ENCODE measurements around the gene NHSL1.

The NHSL1 gene

DNA sequence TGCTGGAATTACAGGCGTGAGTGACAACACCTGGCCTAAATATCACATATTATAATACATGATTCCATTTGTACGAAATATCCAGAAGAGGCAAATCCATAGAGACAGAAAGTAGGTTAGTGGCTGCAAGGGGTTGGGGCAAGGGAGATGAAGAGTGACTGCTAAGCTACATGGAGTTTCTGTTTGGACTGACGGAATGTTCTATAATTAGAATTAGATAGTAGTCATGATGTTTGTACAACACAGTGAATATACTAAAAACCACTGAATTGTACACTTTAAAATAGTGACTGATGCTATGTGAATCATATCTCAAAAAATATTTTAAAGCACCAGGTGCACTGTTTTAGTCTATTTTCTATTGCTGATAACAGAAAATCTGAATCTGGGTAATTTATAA, 99.0 kb downstream of the NHSL1 start:
- DNase-seq, result no peak

DNA sequence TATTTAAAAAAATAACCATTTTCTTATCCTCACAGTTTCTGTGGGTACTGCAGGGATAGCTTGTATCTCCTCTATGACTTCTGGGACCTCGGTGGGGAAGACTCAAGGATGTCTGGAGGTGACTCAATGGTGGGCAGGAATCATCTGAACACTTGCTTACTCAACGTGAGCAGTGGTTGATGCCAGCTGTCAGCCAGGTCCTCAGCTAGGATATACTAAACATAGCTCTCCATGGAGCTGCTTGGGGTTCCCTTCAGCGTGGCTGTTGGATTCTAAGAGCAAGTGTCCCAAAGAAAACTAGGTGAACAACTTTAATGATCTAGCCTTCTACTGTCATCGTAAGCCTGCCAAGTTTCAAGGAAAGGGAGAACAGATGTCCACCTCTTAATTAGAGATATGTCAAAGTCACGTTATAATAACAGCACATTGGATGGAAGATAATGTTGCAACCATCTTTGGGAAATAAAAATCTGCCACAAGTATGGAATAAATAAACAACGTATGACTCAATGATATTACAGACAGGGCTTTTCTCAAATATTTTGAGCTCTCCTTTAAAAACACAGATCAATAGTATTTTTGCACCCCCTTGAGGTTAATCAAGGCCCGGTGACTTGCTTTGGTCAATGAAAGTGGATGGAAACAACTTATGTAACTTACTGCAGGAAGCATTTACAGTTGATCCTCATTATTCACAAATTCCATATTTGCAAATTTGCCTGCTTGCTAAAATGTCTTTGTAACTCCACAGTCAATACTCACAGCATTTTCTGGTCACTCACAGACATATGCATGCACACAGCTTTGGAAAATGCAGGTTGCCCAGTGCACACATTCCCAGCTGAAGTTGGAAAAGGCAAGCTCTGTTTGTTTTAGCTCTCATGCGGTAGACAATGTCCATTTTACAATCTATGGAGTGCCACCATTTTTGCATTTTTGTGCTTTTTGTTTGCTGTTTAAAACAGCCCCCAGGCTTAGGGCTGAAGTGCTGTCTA, 101.9 kb downstream of the NHSL1 start:
- DNase-seq, result no peak

DNA sequence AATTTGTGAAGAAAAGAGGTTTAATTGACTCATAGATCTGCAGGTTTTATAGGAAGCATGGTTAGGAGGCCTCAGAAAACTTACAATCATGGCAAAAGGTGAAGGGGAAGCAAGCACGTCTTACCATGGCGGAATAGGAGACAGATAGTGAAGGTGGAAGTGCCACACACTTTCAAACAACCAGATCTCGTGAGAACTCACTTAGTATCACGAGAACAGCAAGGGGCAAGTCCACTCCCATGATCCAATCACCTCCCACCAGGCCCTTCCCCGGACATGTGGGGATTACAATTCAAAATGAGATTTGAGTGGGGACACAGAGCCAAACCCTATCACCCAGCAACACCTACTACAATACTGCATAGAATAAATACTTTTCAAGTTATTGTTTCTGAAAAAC, 102.6 kb downstream of the NHSL1 start:
- DNase-seq, result no peak

DNA sequence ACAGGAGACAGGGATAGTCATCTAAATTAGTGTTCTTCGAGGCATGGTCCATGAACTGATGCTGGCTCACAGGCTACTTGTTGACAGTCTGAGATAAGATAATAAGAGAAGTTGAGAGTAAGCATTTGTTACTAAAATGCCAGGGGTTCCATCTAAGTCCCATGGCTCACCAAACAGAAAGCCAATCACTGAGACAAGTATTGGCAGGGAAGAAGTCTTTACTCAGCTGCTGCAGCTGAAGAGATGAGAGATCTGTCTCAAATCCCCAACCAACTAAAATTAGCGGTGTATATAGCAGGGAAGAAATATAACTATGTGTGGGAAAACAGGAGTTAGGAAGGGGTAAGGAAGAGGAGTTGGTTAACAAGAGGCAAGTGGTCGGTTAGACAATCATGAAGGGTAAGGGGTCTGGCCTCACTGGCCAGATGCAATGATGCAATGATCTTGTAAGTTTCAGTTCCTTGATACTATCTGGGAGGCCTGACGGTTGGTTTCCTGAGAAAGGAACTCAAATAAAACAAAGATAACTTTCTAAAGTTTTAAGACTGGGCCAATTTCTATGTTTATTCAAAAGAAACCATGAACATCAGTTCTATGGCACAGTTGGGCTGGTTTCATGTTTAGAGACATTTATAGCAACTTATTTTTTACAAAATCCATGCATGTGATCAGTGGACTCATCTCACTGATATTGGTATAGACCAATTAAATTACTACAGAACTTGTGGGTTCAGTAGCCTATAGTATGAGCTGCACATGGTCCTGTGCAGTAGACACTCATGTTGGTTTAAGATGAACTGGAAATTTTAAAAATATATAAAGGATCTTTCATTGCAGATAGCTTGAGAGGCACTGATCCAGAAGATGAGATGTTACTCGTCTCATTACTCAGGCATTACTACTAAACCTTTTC, 105.2 kb downstream of the NHSL1 start:
- DNase-seq, result no peak

DNA sequence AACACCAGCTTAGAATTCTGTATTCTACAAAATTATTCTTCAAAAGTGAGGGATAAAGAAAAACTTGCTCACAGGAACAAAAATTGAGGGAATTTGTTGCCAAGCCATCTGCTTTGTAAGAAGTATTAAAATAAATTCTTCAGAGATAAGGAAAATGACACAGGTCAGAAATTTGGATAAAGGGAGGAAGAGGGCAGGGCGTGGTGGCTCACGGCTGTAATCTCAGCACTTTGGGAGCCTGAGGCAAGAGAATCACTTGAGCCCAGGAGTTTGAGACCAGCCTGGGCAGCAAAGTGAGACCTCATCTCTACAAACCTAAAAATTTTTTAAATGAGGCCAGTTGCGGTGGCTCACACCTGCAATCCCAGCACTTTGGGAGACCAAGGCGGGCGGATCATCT, 109.7 kb downstream of the NHSL1 start:
- no peak for DNase-seq

DNA sequence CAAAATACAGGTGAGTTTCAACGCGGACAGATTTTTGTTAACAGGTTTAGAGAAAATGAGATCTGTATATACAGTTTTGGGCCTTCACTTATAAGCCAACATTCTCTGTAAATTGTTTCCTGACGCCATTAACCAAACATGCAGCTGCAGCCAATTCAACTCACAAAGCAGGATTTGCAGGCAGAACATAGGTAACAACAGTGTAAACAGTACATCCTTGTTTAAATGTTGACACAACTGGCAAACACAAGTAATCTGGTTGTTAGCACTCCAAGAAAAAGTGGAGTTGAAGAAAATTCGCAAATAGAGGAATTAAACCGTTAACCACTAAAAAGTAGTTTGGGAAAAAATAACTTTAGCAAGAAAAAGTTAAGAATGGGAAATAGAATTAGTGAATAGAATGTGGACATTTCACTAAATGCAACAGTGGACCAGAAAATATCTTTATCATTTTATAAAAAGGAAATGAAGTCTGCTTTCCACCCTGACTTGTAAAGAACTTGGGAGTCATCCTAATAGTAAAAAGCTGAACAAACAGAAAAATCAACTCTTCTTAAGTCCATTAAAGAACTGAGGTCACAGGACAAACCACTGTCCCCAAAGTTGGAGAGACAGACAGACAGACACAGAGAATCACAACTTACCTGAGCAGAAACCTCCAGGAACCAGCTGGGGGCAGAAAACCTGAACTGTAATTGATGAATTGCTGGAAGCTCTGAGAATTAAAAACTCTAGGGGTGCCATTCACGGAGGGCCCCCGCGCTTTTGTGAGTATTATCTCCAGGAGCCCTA, 111.5 kb downstream of the NHSL1 start:
- no peak for DNase-seq

DNA sequence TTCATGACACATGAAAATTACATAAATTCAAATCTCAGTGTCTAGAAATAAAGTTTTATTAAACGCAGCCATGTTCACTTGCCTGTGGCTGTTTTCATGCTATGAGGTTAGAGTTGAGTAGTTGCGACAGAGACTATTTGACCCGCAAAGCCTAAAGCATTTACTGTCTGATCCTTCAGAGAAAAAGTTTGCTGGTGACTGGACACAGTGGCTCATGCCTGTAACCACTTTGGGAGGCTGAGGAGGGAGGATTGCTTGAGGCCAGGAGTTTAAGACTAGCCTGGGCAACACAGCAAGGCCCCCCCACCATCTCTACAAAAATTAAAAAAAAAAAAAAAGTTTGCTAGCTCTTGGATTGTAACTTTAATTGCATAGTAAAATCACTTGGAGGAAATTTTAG, 112.4 kb downstream of the NHSL1 start:
- DNase-seq, result no peak

DNA sequence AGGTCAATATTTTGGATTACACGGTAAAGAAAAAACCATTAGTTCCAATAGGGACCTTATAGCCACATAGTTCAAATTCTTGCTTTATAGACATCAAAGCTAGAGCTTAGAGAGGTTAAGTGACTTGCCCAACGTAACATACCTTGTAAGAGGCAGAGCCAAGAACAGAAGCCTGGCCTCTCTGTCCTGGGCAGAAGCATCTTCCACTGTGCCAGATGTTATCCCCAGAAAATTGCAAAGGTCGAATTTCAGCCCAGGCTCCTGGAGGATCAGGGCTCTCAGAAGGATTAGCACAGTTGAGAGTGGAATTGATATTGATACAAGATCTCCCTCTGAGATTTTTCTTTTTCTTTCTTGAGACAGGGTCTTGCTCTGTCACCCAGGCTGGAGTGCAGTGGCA, 115.5 kb downstream of the NHSL1 start:
- DNase-seq, result no peak

DNA sequence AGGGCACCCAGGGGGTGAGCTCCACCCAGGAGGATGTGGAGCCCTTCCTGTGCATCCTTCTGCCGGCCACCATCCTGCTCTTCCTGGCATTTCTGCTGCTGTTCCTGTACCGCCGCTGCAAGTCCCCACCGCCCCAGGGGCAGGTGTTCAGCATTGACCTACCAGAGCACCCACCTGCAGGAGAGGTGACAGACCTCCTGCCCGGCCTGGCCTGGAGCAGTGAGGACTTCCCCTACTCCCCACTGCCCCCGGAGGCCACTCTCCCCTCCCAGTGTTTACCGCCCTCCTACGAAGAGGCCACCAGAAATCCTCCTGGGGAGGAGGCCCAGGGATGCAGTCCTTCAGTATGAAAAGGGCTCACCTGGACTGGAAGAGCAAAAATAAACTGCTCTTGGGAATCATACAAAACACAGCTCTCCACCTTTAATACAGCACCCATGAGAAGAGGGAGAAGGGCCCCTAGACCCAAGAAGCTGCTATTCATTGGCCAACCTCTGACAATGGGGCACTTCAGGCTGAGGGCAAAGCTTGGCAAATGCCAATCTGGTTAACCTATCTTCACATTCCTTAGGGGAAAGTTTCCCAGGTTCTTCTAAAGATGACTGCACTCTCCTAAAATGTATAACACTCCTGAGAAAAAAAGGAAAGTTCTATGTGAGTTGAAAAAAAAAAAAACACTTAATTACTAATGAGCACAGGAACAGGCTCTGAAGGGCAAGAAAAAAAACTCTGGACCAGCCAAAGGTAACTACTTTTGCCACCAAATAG, 116.6 kb downstream of the NHSL1 start:
- no peak for DNase-seq

DNA sequence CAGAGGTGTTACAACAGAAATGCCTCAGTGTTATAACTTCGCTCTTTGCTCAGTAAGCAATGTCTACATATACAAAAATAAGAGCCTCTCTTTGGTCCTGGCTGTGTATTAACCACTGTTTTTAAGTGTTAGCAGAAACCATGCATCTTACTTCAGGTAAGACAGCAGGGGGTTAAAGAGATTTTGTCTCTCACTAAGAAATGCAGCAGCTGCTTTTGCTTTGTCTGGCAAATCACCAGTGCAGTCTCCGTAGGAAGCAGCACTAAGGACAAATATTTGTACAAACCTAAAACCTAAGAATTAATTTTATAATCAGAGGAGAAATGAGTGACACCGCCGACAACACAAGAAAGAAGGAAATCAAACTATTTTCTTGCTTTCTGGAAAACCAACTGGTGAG, 120.8 kb downstream of the NHSL1 start:
- no peak for DNase-seq

DNA sequence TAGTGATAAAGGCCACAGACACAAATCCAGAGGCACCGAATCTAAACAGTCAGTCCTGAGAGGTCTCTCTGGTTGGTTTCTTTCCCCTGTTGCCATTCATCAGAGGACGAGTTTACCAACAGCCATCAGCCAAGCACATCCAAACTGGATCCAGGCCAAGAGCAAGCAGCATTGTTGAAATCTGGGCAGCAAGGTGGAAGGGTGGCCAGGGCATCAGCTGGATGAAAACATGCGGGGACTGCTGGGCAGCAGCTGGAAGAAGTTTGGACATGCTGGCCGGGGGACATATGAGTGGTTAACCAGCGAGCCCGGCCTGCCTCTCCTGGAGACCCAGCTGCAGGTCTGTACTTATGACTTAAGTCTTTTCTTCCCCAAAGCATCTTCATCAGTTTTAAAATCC, 121.5 kb downstream of the NHSL1 start, which contains the start of gene SMIM28:
TSS of gene SMIM28 (plus strand) at position 62 of the 400 bp plus-strand sequence. CDS start at position 230, 168 bp downstream.
- DNase-seq, result no peak

DNA sequence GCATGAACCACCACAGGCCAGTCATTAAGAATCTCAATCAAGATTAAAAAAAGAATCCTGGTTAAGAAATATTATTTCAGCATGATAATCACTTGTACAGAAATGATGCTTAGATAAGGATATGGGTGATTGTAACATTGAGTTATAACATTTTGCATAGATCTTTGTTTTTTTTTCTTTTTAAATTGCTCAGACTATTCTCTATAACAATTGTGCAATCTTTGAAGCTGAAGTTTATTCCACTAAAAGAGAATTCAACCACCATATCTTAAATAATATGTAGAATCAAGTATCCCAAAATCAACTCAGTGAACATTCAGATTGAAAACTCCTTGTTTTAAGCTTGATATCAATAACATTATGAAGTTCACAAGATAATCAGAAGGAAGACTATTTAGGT, 122.3 kb downstream of the NHSL1 start:
- DNase-seq, result no peak

DNA sequence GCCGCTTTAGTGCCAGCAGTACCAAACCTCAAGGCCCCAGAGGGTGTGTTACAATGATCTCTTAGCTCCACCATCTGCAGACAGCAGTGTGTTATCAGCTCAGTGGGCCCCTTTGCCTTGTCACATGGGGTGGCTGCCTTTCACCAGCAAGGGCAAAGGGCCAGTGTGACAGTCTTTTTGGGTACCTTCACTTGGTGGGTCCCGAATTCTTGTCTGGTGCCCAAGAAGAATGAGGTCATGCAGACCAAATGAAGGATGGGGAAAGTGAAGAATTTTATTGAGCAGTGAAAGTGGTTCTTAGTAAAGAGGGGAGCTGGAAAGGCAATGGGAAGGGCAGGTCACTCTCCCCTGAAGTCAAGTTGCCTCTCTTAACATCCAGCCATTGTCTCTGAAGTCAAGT, 124.5 kb downstream of the NHSL1 start:
- no peak for DNase-seq

DNA sequence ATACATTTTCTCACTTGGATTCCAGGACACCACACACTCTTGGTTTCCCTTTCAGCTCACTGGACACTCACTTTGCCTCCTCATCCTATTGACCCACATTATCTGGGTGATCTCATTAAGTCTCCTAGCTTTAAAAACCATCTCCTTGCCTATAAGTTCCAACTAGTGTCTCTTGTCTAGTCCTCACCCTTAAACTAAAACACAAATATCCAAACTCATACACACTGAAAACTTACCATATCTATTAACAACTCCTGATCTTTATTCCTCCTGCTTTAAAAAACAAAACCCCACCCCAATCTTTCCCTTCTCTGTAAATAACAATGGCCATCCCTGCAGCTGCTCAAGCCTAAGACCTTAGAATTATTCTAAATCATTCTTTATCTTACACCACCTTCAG, 125.1 kb downstream of the NHSL1 start:
- DNase-seq, result no peak

DNA sequence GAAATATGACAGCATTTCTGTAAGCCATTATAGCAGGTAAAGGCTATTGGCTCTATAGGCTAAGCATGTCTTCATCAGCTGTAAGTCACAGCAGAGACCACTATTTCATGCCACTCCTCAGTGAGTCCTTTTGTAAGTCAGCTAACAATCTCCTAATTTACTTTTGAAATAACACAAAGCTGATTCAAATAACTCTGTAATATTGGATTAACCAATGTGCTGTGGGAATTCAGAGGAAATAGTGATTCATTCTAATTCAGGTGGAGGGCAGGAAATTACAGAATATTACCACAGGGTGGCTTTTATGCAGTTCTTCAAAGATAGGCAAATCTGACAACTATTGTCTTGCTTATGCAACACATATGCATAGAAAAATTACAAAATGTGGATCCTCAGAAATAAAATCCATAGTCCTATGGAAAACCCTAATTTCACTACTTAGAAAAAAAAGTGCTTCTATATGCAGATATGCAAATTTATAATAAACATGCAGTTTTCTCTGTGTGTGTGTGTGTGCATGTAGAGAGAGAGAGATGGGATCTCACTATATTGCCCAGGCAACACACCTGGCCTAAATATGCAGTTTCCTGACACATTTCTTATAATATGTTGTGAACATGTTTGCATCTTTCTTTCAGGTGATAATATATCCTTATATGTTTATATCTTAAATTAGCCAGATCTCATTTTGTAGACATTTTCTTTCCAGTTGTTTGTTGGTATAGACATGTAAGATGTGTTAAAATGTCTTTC, 126.4 kb downstream of the NHSL1 start:
- DNase-seq, result no peak

Measured in activated effector memory CD4-positive, alpha-beta T cell treated with anti-CD3 and anti-CD28 coated beads, Interleukin-2, amount 50 U/mL, for 16 hours (primary cell).